Measurements from ENCODE around the gene COL23A1.
A peak's percentile ranks its signal among the peaks of the same experiment; 100 is the strongest.

The COL23A1 gene

DNA sequence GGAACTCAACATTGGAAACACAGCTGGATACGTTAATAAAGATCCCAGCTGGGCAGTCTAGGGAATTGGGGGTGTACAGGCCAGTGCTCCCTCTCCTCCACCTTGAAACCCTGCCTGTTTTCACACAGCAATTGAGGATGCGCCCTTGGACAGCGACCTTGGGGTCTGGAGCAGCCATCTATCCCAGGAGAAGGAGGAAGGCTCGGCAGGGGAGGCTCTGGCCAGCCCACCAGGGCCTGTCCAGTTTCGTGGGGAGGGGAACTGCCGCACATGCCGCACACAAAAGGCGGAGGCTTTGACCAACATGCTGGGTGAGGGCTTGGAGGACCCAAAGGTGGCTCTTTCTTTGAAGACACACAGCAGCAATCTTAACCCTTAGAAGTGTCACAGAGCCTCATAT, 1.4 kb downstream of the COL23A1 start:
- no peak for DNase-seq (ENCODE audit: low spot score)

DNA sequence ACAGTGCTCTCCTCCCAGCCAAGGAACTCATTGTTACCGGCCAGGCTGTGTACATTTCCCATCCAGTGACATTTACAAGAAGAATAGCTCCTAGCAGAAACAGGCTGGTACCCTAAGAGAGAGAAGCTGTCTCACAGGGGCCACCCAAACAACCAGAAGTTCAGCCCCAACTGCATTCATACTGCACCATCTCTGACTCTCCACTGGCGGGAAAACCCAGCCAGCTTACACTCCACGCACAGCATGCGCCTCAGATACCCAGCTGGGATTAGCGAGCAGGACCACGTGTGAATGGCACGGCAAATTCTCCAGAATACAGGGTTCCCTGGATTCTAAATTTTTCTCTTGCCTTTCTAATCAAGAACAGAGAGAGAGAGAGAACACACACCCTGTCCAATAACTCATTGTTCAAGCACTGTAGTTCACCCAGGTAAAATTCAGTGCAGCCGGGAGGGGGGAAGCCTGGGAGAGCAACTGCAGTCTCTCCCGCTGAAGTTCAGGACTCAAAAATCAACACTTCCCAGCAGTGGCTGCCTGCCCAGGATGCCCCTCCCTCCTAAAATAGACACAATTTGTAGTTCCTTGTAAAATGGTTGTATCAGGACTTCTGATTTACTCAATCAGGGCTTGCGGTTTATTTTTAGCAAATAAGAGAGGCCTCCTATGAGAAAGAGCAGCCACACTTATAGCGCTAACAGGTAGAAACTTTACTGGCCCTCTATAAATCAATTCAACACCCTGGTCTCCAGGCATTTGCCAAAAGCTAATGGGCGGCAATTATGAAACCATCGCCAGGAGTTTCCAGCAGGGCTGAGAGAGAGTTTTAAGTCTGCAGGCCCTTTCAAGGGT, 2.2 kb downstream of the COL23A1 start:
- DNase-seq (ENCODE audit: low spot score), result no peak

GRCh38 chr5:178586396-178586795, 3.8 kb downstream of the COL23A1 start:
- DNase-seq (ENCODE audit: low spot score), result no peak

GRCh38 chr5:178585421-178585820, 4.8 kb downstream of the COL23A1 start:
- peak; percentile 64 for DNase-seq (ENCODE audit: low spot score)

DNA sequence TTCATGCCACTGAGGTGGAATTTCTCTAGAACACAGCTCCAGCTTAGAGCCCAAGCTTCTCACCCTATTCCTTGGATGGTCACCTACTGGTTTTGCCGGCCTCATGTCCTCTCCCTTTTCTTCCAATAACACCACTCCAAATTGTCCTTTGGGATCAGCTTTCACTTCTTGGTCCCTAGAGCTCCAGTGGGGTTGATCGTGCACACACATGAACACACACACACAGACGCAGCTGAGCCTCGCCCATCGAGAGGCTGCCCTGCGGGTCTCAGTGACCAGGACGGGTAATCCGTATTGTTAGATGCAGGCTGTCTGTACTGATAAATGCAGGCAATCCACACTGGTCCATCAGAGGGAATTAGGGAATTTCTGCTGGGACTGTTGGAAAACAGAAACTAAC, 6.9 kb downstream of the COL23A1 start:
- DNase-seq (ENCODE audit: low spot score), result no peak

GRCh38 chr5:178582291-178582690, 7.9 kb downstream of the COL23A1 start:
- no peak for DNase-seq (ENCODE audit: low spot score)

DNA sequence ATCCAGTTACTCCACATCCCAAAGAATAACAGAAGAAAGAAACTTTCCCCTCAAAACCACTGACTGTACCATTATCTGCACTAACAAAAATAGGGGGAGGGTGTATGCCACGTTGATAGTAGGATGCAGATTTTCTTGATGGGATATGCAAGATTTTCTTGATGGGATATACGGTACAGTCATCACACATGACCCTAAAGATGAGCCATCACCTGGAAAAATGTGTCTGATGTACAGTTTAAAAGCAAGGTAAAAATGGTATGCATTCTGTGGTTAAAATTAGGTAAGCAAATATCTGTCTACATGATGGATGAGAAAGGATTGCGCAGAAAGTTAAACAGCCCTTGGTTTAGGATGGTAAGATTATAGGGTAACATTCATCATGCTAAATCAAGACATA, 8.6 kb downstream of the COL23A1 start:
- no peak for DNase-seq (ENCODE audit: low spot score)

DNA sequence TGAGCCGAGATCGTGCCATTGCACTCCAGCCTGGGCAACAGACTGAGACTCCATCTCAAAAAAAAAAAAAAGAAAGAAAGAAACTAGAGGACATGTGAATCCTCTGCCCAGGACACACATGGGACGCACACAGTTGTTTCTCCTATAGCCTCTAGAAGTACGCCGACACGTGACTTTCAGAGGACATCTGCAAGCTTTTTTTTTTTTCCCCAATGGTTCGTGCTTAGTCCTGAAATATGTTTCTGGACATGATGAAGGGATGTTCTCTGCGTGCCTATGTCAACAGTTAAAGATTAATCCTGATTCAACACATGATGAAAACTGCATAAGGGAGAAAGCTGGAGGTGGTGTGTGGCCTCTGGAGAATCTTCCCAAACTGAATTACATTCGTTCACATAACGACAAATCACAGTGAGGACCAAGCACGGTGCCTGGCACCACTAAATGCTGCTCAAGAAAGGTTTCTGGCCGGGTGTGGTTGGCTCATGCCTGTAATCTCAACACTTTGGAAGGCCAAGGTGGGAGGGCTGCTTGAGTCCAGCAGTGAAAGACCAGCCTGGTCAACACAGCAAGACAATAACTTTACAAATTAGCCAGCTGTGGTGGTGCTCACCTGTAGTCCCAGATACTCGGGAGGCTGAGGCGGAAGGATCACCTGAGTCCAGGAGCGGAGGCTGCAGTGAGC, 9.8 kb downstream of the COL23A1 start:
- no peak for DNase-seq (ENCODE audit: low spot score)

GRCh38 chr5:178577944-178578343, 12.2 kb downstream of the COL23A1 start:
- DNase-seq (ENCODE audit: low spot score), result no peak

DNA sequence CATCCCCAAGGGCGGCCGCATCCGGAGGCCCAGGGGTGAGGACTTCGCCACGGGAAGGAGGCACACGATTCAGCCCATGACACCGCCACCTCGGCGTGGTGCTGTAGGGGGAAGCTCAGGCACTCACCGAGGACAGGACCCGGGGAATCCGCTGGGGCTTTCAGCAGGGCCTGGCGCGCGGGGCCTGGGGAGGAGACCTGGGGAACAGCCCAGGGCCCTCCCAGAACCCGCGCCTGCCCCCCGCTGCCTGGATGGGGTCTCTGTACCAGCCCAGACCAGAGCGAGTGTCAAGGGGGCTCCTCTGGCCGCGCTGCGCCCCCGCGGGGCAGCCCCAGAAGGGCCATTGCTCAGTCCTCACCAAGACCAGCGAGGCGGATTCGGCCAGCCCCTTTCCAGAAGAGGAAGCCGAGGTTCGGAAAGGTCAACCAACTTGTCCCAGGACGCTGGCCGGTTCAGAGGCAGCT, 12.8 kb downstream of the COL23A1 start:
- no peak for DNase-seq (ENCODE audit: low spot score)

- no peak for DNase-seq (ENCODE audit: low spot score)
Observed at GRCh38 chr5:178576591-178577351, 13.4 kb downstream of the COL23A1 start.

- DNase-seq (ENCODE audit: low spot score), result no peak
Observed at GRCh38 chr5:178573216-178573615, 17.0 kb downstream of the COL23A1 start.

GRCh38 chr5:178572617-178573016, 17.6 kb downstream of the COL23A1 start:
- no peak for DNase-seq (ENCODE audit: low spot score)

GRCh38 chr5:178569485-178569884, 20.7 kb downstream of the COL23A1 start:
- DNase-seq (ENCODE audit: low spot score), result no peak

GRCh38 chr5:178564811-178565550, 25.2 kb downstream of the COL23A1 start:
- no peak for DNase-seq (ENCODE audit: low spot score)

GRCh38 chr5:178564397-178564796, 25.8 kb downstream of the COL23A1 start:
- DNase-seq (ENCODE audit: low spot score), result no peak

GRCh38 chr5:178563621-178564020, 26.6 kb downstream of the COL23A1 start:
- DNase-seq (ENCODE audit: low spot score), result no peak

GRCh38 chr5:178561746-178562264, 28.4 kb downstream of the COL23A1 start:
- no peak for DNase-seq (ENCODE audit: low spot score)

DNA sequence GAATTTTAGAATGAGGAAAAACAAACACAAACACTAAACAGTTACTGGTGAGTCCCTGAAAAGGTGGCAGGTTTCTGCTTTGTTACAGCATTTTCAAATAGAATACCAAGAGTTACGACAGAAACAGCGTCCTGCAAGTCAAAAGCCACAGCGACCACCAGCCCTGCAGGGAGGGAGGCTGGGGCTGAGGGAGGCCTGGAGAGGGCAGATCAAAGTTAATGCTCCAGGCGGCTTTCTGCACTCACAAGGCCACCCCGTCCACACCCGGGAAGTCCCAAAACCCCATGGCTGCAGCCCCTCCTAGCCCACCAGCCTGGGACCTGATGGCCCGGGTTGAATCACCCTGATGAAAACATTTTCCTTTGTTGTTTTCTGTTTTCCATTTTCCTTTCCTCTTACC, 29.3 kb downstream of the COL23A1 start:
- DNase-seq (ENCODE audit: low spot score), result no peak

- no peak for DNase-seq (ENCODE audit: low spot score)
Observed at GRCh38 chr5:178557416-178557815, 32.8 kb downstream of the COL23A1 start.

- no peak for DNase-seq (ENCODE audit: low spot score)
Observed at GRCh38 chr5:178555771-178556211, 34.4 kb downstream of the COL23A1 start.

DNA sequence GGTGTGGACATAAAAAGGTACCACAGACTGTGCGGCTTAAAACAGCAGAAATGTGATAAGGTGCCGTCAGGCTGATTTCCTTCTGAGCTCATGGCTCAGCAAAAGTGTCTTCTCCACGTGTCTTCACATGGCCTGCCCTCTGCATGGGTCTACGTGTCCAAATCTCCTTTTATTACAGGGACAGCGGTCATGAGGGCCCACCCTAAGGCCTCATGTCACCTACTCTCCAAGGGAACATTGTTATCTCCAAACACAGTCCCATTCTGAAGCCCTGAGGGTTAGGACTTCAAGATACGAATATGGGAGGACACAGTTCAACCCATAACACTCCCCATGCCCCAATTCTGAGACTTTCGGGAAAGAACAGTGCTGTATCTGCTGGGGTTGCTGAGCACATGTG, 35.2 kb downstream of the COL23A1 start:
- DNase-seq (ENCODE audit: low spot score), result no peak
